Neural progenitor cell (in vitro differentiated cells): ENCODE results near the gene KAT7.
"Not testable (repeated sequence)": the region's sequence is repeated elsewhere in the genome, so short reads cannot be mapped to it uniquely, and the experiment has no call there.

Experiments used
- EZH2 ChIP-seq: fragments of 200-600 bp; sonication (generic); IDR thresholded peaks from 2 replicates; pipeline ENCODE4 v1.6.1; 2017; ENCODE audit warnings: antibody characterized with exemption, mild to moderate bottlenecking, moderate library complexity
- TF ChIP-seq, protein P1 (sequence below): fragments of 200-600 bp; sonication (generic); IDR thresholded peaks from 2 replicates; pipeline ENCODE4 v1.5.1; 2017; ENCODE audit warnings: antibody characterized with exemption, mild to moderate bottlenecking

DNA sequence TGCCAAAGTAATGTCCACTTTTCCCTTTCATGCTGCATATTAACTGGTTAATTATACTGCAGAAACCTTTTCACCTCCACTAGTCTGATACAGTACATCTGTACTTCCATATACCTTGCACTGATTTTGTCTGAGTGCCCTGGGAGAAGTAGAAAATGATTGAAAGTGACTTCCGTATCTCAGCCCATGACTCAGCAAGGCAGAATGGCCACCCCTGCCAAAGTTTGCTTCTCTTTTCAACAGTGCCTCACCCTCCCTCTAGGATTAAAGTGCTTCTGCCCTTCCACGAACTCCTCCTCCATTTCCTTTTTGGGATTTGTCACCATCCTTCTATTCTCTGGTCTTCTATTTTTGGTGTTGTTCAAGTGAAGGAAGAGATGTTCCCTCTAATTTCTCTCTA is 39.8 kb downstream of the KAT7 start:
- TF ChIP-seq, protein P1, sequence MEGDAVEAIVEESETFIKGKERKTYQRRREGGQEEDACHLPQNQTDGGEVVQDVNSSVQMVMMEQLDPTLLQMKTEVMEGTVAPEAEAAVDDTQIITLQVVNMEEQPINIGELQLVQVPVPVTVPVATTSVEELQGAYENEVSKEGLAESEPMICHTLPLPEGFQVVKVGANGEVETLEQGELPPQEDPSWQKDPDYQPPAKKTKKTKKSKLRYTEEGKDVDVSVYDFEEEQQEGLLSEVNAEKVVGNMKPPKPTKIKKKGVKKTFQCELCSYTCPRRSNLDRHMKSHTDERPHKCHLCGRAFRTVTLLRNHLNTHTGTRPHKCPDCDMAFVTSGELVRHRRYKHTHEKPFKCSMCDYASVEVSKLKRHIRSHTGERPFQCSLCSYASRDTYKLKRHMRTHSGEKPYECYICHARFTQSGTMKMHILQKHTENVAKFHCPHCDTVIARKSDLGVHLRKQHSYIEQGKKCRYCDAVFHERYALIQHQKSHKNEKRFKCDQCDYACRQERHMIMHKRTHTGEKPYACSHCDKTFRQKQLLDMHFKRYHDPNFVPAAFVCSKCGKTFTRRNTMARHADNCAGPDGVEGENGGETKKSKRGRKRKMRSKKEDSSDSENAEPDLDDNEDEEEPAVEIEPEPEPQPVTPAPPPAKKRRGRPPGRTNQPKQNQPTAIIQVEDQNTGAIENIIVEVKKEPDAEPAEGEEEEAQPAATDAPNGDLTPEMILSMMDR, result not testable (repeated sequence)
- TF ChIP-seq EZH2, result not testable (repeated sequence)
